Islet precursor cell (in vitro differentiated cells): ENCODE data around the gene ABHD16B.

Source experiments
- DNase-seq: peaks from one replicate; pipeline ENCODE4 v3.0.0-alpha.2; 2018

ABHD16B gene

GRCh38 chr20:63897978-63898561 lies 36.8 kb downstream of the ABHD16B start:
- no peak for DNase-seq

GRCh38 chr20:63898882-63899558 lies 37.7 kb downstream of the ABHD16B start:
- DNase-seq = no peak

DNA sequence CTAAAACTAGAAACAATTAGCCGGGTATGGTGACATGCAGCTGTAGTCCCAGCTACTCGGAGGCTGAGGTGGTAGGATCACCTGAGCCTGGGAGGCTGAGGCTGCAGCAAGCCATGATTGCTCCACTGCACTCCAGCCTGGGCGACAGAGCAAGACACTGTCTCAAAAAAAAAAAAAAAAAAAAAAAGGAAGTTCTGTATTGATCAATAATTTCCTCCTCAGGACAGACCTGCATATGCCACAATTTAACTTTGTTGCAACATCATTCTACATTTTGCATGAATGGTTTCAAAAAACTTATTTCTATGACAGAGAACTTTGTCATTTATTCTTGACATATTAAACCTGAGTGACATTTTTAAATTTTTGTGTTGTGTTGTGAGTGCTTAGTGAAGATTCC lies 39.1 kb downstream of the ABHD16B start:
- DNase-seq = no peak

- DNase-seq = no peak
Measured at GRCh38 chr20:63903796-63904561, 42.7 kb downstream of the ABHD16B start.

DNA sequence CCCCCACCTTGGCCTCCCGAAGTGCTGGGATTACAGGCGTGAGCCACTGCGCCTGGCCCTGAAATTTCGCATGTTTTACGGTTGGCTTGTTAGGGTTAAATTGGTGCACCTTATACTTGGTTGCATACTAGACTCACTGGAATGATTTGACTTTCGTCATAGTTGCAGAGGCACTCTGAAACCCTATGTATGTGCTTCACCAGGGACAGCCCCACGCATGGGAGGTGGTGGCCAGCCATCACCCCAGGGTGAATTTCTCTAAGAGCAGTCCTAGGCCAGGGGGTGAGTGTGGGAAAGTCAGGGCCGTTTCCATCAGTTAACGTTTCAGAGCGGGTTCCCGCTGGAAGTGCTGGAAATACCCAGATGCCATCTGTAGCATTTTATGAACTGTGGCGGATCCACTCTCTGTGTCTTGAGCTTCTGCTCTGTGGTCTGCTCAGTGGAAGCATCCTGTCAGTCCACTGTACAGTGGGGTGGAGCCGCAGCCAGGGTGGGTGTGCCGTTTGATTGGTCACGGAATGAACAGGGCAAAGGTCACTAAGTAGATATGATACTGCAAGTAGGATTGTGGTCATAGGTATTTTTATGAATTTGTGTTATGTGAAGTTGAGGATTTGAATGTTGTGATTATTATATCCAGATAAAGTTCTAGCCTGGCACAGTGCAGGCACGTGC lies 46.8 kb downstream of the ABHD16B start:
- no peak for DNase-seq

- DNase-seq = no peak
Measured at GRCh38 chr20:63911176-63911575, 49.9 kb downstream of the ABHD16B start.
